HepG2 (cell line): Measurements from ENCODE around the gene GH2. TPM values are rescaled to one million over a fixed set of nuclear protein-coding genes. Genes with fewer than 3 reads are reported as not detected.
A peak's percentile ranks its signal among the peaks of the same experiment; 100 is the strongest.

Source experiments
- ATAC-seq: fragments of 200-7000 bp; cut with Tn5 transposase; 3 replicates; pipeline ENCODE4 v1.9.1; 2020; ENCODE audit warnings: mild to moderate bottlenecking, moderate library complexity
- BruUV-seq: library from RNA; stranded (reverse); fragments of 400-500 nt; replicated peaks from 2 replicates; lab custom pipeline; 2021; lab: Mats Ljungman, UMichigan
- CTCF ChIA-PET: fragments of 300-600 bp; formaldehyde crosslinking; extraction: SDS; loops from one replicate; lab custom pipeline; 2021; ENCODE audit warnings: low total read pairs, inconsistent platforms, low intra/inter-chr PET ratio; lab: Yijun Ruan, JAX
- POLR2A ChIA-PET: fragments of 350-600 bp; sonication (Branson Sonifier 250); formaldehyde crosslinking; loops from one replicate; lab custom pipeline; 2020; ENCODE audit warnings: antibody characterized with exemption, inconsistent platforms; lab: Yijun Ruan, JAX
- DNase-seq: peaks from one replicate; pipeline ENCODE4 v3.0.0-alpha.2; 2015; ENCODE audit warnings: low spot score
- FAIRE-seq: peaks from 3 replicates; lab custom pipeline; 2011; peaks lifted over from hg19 to GRCh38; lab: Jason Lieb, UNC
- H2AFZ ChIP-seq: one replicate; pipeline ENCODE4 v1.6.1; 2011; ENCODE audit warnings: low read length, inconsistent platforms
- H3K27ac ChIP-seq: fragments of 300-600 bp; 3 replicates; pipeline ENCODE4 v1.8.0; 2011; ENCODE audit warnings: mixed run types, mild to moderate bottlenecking, mixed read lengths, low read length, inconsistent platforms; ENCODE audit not compliant: insufficient read depth; ENCODE audit errors: extremely low read length
- H3K27me3 ChIP-seq, 2 experiments: fragments of 200-600 bp in 1 of 2; 2 replicates in 1 of 2; 3 replicates in 1 of 2; pipeline versions ENCODE4 v1.6.0 to v1.8.0; 2011; ENCODE audit warnings: low read length in 2 of 2, mild to moderate bottlenecking in 2 of 2, moderate library complexity in 2 of 2, inconsistent platforms in 1 of 2; ENCODE audit not compliant: insufficient read depth in 2 of 2, control insufficient read depth in 1 of 2
- H3K36me3 ChIP-seq, 2 experiments: fragments of 200-600 bp in 1 of 2; replicated peaks in 1 of 2; 2 replicates in 1 of 2; 3 replicates in 1 of 2; pipeline versions ENCODE4 v1.5.1 to v1.8.0; 2011; ENCODE audit warnings: low read length in 2 of 2, inconsistent platforms in 1 of 2; ENCODE audit not compliant: insufficient read depth in 2 of 2, control insufficient read depth in 1 of 2
- H3K4me1 ChIP-seq: 2 replicates; pipeline ENCODE4 v1.5.1; 2012; ENCODE audit warnings: low read length, inconsistent platforms; ENCODE audit not compliant: insufficient read depth
- H3K4me2 ChIP-seq: 2 replicates; pipeline ENCODE4 v1.6.0; 2011; ENCODE audit warnings: low read depth, low read length, inconsistent platforms
- H3K4me3 ChIP-seq, 3 experiments: fragments of 200-600 bp in 1 of 3; sonication (generic), shearing (Covaris generic) in 1 of 3; replicated peaks in 1 of 3; 2 replicates each; pipeline ENCODE4 v1.5.1; 2011 to 2016; ENCODE audit warnings: low read length in 3 of 3, inconsistent platforms in 2 of 3, low read depth in 2 of 3, mild to moderate bottlenecking in 2 of 3, control low read depth in 1 of 3, mixed read lengths in 1 of 3; ENCODE audit not compliant: insufficient read depth in 1 of 3
- H3K79me2 ChIP-seq: one replicate; pipeline ENCODE4 v1.6.1; 2011; ENCODE audit warnings: low read length, inconsistent platforms; ENCODE audit not compliant: insufficient read depth
- H3K9ac ChIP-seq: 2 replicates; pipeline ENCODE4 v1.6.0; 2011; ENCODE audit warnings: mild to moderate bottlenecking, low read depth, low read length, inconsistent platforms; ENCODE audit not compliant: insufficient read depth
- H3K9me3 ChIP-seq: 2 replicates; pipeline ENCODE4 v1.5.1; 2012; ENCODE audit warnings: mild to moderate bottlenecking, low read length
- H4K20me1 ChIP-seq: 2 replicates; pipeline ENCODE4 v1.6.0; 2011; ENCODE audit warnings: inconsistent platforms, mild to moderate bottlenecking, low read length, moderate library complexity; ENCODE audit not compliant: insufficient read depth
- GMEB1 ChIP-seq: sonication (generic); formaldehyde crosslinking; IDR thresholded peaks from 2 replicates; pipeline ENCODE4 v1.5.1; 2020; ENCODE audit warnings: missing genetic modification reagents, mild to moderate bottlenecking, borderline replicate concordance
- MIER3 ChIP-seq: IDR thresholded peaks from 2 replicates; pipeline ENCODE4 v1.6.1; 2016; ENCODE audit warnings: missing compliant biosample characterization, borderline replicate concordance
- NR0B2 ChIP-seq: sonication (generic); formaldehyde crosslinking; IDR thresholded peaks from 2 replicates; pipeline ENCODE4 v1.4.0; 2020; ENCODE audit warnings: mild to moderate bottlenecking, missing genetic modification reagents
- PATZ1 ChIP-seq: sonication (generic); formaldehyde crosslinking; IDR thresholded peaks from 2 replicates; pipeline ENCODE4 v1.4.0; 2020; ENCODE audit warnings: missing genetic modification reagents
- PRDM15 ChIP-seq: sonication (generic); formaldehyde crosslinking; IDR thresholded peaks from 2 replicates; pipeline ENCODE4 v1.4.0; 2020; ENCODE audit warnings: missing genetic modification reagents
- RBM22 ChIP-seq: fragments of 200-400 bp; formaldehyde crosslinking; optimal IDR thresholded peaks from 2 replicates; pipeline ENCODE3; 2017; ENCODE audit warnings: mild to moderate bottlenecking, low read length, moderate library complexity
- SMC3 ChIP-seq: IDR thresholded peaks from 2 replicates; pipeline ENCODE4 v1.6.1; 2011; ENCODE audit warnings: low read length, improper control_type of control experiment
- THAP11 ChIP-seq: IDR thresholded peaks from 2 replicates; pipeline ENCODE4 v1.6.1; 2016; ENCODE audit warnings: missing biosample characterization, missing genetic modification reagents
- YY1 ChIP-seq: IDR thresholded peaks from 2 replicates; pipeline ENCODE4 v1.6.1; 2011; ENCODE audit warnings: low read length, low read depth, moderate library complexity, mild to moderate bottlenecking; ENCODE audit not compliant: insufficient read depth, insufficient replicate concordance
- ZMYM2 ChIP-seq: sonication (generic); formaldehyde crosslinking; IDR thresholded peaks from 2 replicates; pipeline ENCODE4 v1.8.0; 2022; ENCODE audit warnings: mild to moderate bottlenecking, missing genetic modification reagents
- ZNF256 ChIP-seq: sonication (generic); formaldehyde crosslinking; conservative IDR thresholded peaks from 2 replicates; pipeline ENCODE4 v1.4.0; 2020; ENCODE audit warnings: missing genetic modification reagents
- ZNF350 ChIP-seq: sonication (generic); formaldehyde crosslinking; IDR thresholded peaks from 2 replicates; pipeline ENCODE4 v1.4.0; 2020; ENCODE audit warnings: mild to moderate bottlenecking, low read depth, missing genetic modification reagents, borderline replicate concordance
- WGBS: methylation state at CpG from one replicate; pipeline ENCODE4 v1.1.6; 2017; ENCODE audit warnings: low lambda C conversion rate; 5-methylcytosine and 5-hydroxymethylcytosine counted together
- in situ Hi-C: cut with HindIII; loops from 2 replicates; pipeline ENCODE4 v1.10.0; 2017; ENCODE audit warnings: low pct_unique_long_range_greater_than_20kb; ENCODE audit not compliant: extremely low pct_ligation_motif_present
- intact Hi-C: fragments of 100-400 bp; cut with micrococcal nuclease; formaldehyde crosslinking; loops from one replicate; pipeline ENCODE4 v1.10.0; 2022; ENCODE audit not compliant: unreplicated experiment
- polyA plus RNA-seq, 8 experiments: library from polyadenylated mRNA; depleted of rRNA in 3 of 8; stranded (reverse) in 7 of 8; unstranded in 1 of 8; fragments of >200 nt; fragmentation: Illumina TruSeq in 4 of 8; extraction: Trizol in 4 of 8; gene quantifications; 2 replicates each; pipeline versions ENCODE4 v1.2.1 to v1.2.3, GENCODE V29; 2011 to 2016; ENCODE audit warnings: low read depth in 4 of 8, missing spikeins in 1 of 8, mixed read lengths in 1 of 8; ENCODE audit not compliant: insufficient read depth in 1 of 8
- total RNA-seq, 5 experiments: library from RNA; depleted of rRNA; stranded (reverse); fragments of >200 nt; fragmentation: Illumina TruSeq; extraction: Trizol; gene quantifications; 2 replicates each; pipeline ENCODE4 v1.2.3, GENCODE V29; 2016; ENCODE audit warnings: low read depth in 1 of 5

The GH2 gene
- total and polyA plus RNA-seq, 2 of the 13 experiments (the other 11 are each of a cell fraction or from before 2014, with no cell fraction given): not detected

- 75% methylated on average over 10 of the region's 13 CpGs for whole genome bisulfite sequencing
- peak; percentile 49; the same call in 1 of the 2 replicates for TF ChIP-seq PATZ1 (CRISPR knock-in tag)
- TF ChIP-seq NR0B2 (CRISPR knock-in tag): no peak
- TF ChIP-seq GMEB1: peak; percentile 36; the same call in 1 of the 2 replicates
- TF ChIP-seq PRDM15 (CRISPR knock-in tag): peak; percentile 60; the same call in 1 of the 2 replicates
- no peak for TF ChIP-seq MIER3
- TF ChIP-seq ZMYM2 (CRISPR knock-in tag): no peak
- TF ChIP-seq THAP11: peak; percentile 36
- peak; percentile 59; the same call in 1 of the 2 replicates for TF ChIP-seq SMC3
- TF ChIP-seq ZNF256 (CRISPR knock-in tag): no peak
- peak; percentile 22 for TF ChIP-seq RBM22
- TF ChIP-seq ZNF350: 0 out of 2 replicates have a peak, but pooled peaks have one; percentile 8
- peak; percentile 9 for TF ChIP-seq YY1
Measured at GRCh38 chr17:63834431-63835166, 47.1 kb downstream of the GH2 start.

More at GRCh38 chr17:63834431-63835166, 47.1 kb downstream of the GH2 start:
- BruUV-seq: no TSS peak
- Histone ChIP-seq H3K27ac (no peak overlapping the region), H3K9ac (no peak overlapping the region), H3K36me3 (peaks cover 57 to 81% of the 10 kb centered on the region in 2 experiments), H3K79me2 (peaks cover 26% of the 10 kb centered on the region), H3K4me3 (no peak overlapping the region), H3K4me1 (peaks cover 15% of the 10 kb centered on the region), H3K9me3 (no peaks in the 10 kb centered on the region), H3K4me2 (no peak overlapping the region), H3K27me3 (no peaks in the 10 kb centered on the region), H4K20me1 (peaks cover 8% of the 10 kb centered on the region; the same call in 1 of the 2 replicates), H2AFZ (no peak overlapping the region)
- DNase-seq (peak; percentile 81), FAIRE-seq (peak; percentile 86), ATAC-seq (peak; percentile 81)
- CTCF ChIA-PET: interaction anchor here (1.2 kb wide), 1 partner anchor 22 kb away, joined by 3 read pairs; no protein-coding TSS in a partner anchor
- in situ Hi-C loops (no loop called here), intact Hi-C loops (no loop called here)
- POLR2A ChIA-PET: interaction anchor here (1.4 to 5.2 kb wide), 2 partner anchors 6 to 61 kb away, joined by 5 to 30 read pairs; partner anchors contain the start of genes CCDC47 and DDX42
